D721Med (cell line): ENCODE measurements around the gene FUBP1.
"Not testable (repeated sequence)": the region's sequence is repeated elsewhere in the genome, so short reads cannot be mapped to it uniquely, and the experiment has no call there.

ENCODE experiments used
- DNase-seq: peaks from one replicate; pipeline ENCODE4 v3.0.0; 2011; ENCODE audit warnings: low spot score; ENCODE audit not compliant: insufficient read length
- FAIRE-seq: peaks from 2 replicates; lab custom pipeline; 2011; peaks lifted over from hg19 to GRCh38; lab: Jason Lieb, UNC
- CTCF ChIP-seq: IDR thresholded peaks from 2 replicates; pipeline ENCODE4 v1.5.1; 2012; ENCODE audit warnings: mild to moderate bottlenecking, control low read depth; ENCODE audit not compliant: insufficient read depth; ENCODE audit errors: missing control alignments

The FUBP1 gene

GRCh38 chr1:77978969-77979876, at the start of gene FUBP1:
Gene FUBP1, minus strand, starts transcription at chr1:77979072. Its CDS starts 68 bp downstream, at chr1:77979004.
- TF ChIP-seq CTCF = peak; percentile 50
- no peak for FAIRE-seq
- peak; percentile 44 for DNase-seq

DNA sequence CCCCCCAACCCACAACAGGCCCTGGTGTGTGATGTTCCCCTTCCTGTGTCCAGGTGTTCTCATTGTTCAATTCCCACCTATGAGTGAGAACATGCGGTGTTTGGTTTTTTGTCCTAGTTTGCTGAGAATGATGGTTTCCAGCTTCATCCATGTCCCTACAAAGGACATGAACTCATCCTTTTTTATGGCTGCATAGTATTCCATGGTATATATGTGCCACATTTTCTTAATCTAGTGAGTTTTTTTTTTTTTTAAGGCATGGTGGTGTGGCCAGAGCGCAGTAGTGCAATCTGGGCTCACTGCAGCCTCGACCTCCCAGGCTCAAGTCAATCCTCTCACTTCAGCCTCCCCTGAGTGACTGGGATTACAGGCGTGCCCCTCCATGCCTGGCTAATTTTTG, 42.3 kb upstream of the FUBP1 start:
- not testable (repeated sequence) for FAIRE-seq, DNase-seq

DNA sequence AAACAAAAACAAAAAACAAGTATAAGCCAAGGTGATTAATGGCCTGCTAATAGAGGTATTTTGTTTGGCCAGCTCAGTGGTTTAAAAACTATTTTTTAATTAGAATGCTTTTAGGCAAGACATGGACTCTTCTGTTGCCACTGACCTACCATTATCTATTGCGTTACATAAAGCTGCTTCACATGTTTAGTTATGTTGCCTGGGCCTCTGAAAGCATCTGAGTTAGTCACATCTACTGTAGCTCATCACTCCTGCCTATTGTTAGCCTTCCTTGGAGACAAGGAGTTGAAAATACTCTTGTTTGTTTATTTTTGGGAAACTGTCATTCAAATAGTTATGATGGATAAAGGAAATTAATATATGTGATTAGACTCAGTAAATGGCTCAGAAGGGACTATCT, 40.2 kb upstream of the FUBP1 start:
- no peak for FAIRE-seq
- no peak for TF ChIP-seq CTCF
- no peak for DNase-seq

DNA sequence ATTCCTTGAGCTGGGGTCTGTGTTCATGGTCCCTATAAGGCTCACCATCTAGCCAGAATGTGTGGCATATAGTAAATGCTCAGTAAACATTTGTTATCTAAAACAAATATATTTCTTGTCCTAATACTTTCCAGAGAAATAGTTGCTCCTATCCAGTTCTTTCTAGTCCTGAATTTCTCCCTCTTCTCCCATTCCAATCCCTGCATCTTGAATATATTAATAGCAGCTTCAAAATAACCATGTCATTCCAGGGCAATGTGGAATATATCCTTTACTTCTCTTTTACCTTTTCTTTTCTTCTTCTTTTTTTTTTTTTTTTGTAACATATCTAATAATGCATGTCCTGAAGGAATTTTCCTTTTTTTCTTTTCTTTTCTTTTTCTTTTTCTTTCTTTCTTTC, 36.3 kb upstream of the FUBP1 start:
- DNase-seq (no peak), FAIRE-seq (no peak)
- no peak for TF ChIP-seq CTCF

- FAIRE-seq (no peak), DNase-seq (no peak)
- no peak for TF ChIP-seq CTCF
Observed at GRCh38 chr1:78011050-78011449, 32.2 kb upstream of the FUBP1 start.

DNA sequence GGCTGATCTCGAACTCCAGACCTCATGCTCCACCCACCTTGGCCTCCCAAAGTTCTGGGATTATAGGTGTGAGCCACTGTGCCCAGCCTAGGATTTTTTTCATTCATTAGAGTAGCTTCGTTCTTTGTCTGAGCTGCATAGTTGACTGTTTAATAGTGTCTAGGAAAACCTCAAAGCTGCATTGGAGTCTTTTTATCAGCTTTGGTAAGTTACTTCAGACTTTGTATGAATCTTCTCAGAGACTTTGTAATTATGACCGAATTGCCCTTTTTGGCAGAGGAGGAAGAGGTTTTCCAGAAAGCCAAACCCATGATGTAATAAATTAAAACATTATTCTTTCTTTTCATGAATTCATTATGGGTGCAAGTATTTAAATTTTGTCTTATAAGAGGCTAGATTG, 31.0 kb upstream of the FUBP1 start:
- FAIRE-seq (no peak), DNase-seq (no peak)
- no peak for TF ChIP-seq CTCF

- no peak for TF ChIP-seq CTCF
- FAIRE-seq (no peak), DNase-seq (no peak)
Observed at GRCh38 chr1:78009276-78009675, 30.4 kb upstream of the FUBP1 start.
